Brain microvascular endothelial cell (primary cell): Measurements from ENCODE around the gene MRPS18A.

Experiments used
- DNase-seq: peaks from one replicate; pipeline ENCODE4 v3.0.0-alpha.2; 2020
- H3K27ac ChIP-seq: fragments of 250-450 bp; sonication (Bioruptor Pico); 2 replicates; pipeline ENCODE4 v1.5.1; 2020; ENCODE audit warnings: mild to moderate bottlenecking, moderate library complexity
- H3K27me3 ChIP-seq: fragments of 250-450 bp; sonication (Bioruptor Pico); replicated peaks from 2 replicates; pipeline ENCODE4 v1.5.1; 2020; ENCODE audit warnings: mild to moderate bottlenecking
- H3K36me3 ChIP-seq: fragments of 250-450 bp; sonication (Bioruptor Pico); replicated peaks from 2 replicates; pipeline ENCODE4 v1.5.1; 2020; ENCODE audit warnings: mild to moderate bottlenecking
- H3K4me3 ChIP-seq: 2 replicates; pipeline ENCODE4 v1.5.1; 2011; ENCODE audit warnings: low read depth, mild to moderate bottlenecking, control low read depth, low read length, moderate library complexity
- CTCF ChIP-seq: IDR thresholded peaks from 2 replicates; pipeline ENCODE4 v1.5.1; 2011; ENCODE audit warnings: low read depth, mild to moderate bottlenecking, moderate library complexity, low read length, control low read depth, inconsistent platforms; ENCODE audit errors: missing control alignments
- in situ Hi-C: cut with HindIII; loops from 2 replicates; pipeline ENCODE4 v1.10.0; 2017; ENCODE audit warnings: low sequenced_read_pairs, low pct_ligation_motif_present

Gene MRPS18A

GRCh38 chr6:43623880-43624785 is 63.5 kb downstream of the MRPS18A start:
- no peak overlapping the region for H3K4me3 ChIP-seq
- H3K27ac ChIP-seq: no peak overlapping the region
- TF ChIP-seq CTCF: no peak
- peaks cover 73% of the 10 kb centered on the region for H3K36me3 ChIP-seq
- in situ Hi-C loops: no loop called here
- H3K27me3 ChIP-seq: no peaks in the 10 kb centered on the region
- no peak for DNase-seq

GRCh38 chr6:43622541-43622940 is 65.0 kb downstream of the MRPS18A start:
- TF ChIP-seq CTCF: no peak
- DNase-seq: no peak
- Histone ChIP-seq H3K4me3 (no peak overlapping the region), H3K27me3 (no peaks in the 10 kb centered on the region), H3K36me3 (peaks cover 73% of the 10 kb centered on the region), H3K27ac (no peak overlapping the region)
- in situ Hi-C loops: no loop called here

GRCh38 chr6:43621836-43622180 is 65.8 kb downstream of the MRPS18A start:
- DNase-seq: no peak
- no peak overlapping the region for H3K4me3 ChIP-seq
- no peak for TF ChIP-seq CTCF
- in situ Hi-C loops: no loop called here
- peaks cover 71% of the 10 kb centered on the region for H3K36me3 ChIP-seq
- no peaks in the 10 kb centered on the region for H3K27me3 ChIP-seq
- no peak overlapping the region for H3K27ac ChIP-seq
